Natural killer cell (primary cell): ENCODE data around the gene LY6G6F. TPM values are rescaled to one million over a fixed set of nuclear protein-coding genes. Genes with fewer than 3 reads are reported as not detected.
A peak's percentile ranks its signal among the peaks of the same experiment; 100 is the strongest.

Experiments used
- ATAC-seq, 3 donors: fragments of 150-1000 bp in 2 of 3; fragments of 200-7000 bp in 1 of 3; cut with Tn5 transposase; 1 replicate in 1 of 3; 2 replicates in 2 of 3; pipeline ENCODE4 v1.10.0; 2021; ENCODE audit warnings: mild to moderate bottlenecking in 2 of 3, moderate library complexity in 2 of 3
- DNase-seq, 2 donors: peaks; one replicate each; pipeline versions ENCODE4 v3.0.0 to v3.0.0-alpha.2; 2013 to 2021; ENCODE audit warnings: mixed read lengths in 1 of 2
- H3K27ac ChIP-seq: one replicate; pipeline ENCODE4 v1.5.1; 2013; ENCODE audit warnings: mild to moderate bottlenecking, low read length
- H3K27me3 ChIP-seq: one replicate; pipeline ENCODE4 v1.6.1; 2013; ENCODE audit warnings: low read length; ENCODE audit not compliant: control insufficient read depth, insufficient read depth
- H3K36me3 ChIP-seq: one replicate; pipeline ENCODE4 v1.6.1; 2013; ENCODE audit warnings: low read length; ENCODE audit not compliant: control insufficient read depth, insufficient read depth
- H3K4me1 ChIP-seq: one replicate; pipeline ENCODE4 v1.6.1; 2013; ENCODE audit warnings: low read length; ENCODE audit not compliant: control insufficient read depth, insufficient read depth
- H3K4me3 ChIP-seq: one replicate; pipeline ENCODE4 v1.5.1; 2013; ENCODE audit warnings: low read length
- H3K9me3 ChIP-seq: one replicate; pipeline ENCODE4 v1.6.1; 2013; ENCODE audit warnings: low read length; ENCODE audit not compliant: control insufficient read depth, insufficient read depth
- H3K27ac Mint-ChIP-seq, 2 donors: one replicate each; pipeline ENCODE4 v1.8.0; 2022; ENCODE audit warnings: mild to moderate bottlenecking in 2 of 2, mixed read lengths in 2 of 2, moderate library complexity in 1 of 2
- H3K27me3 Mint-ChIP-seq, 2 donors: one replicate each; pipeline ENCODE4 v1.8.0; 2022; ENCODE audit warnings: low read depth in 2 of 2, mixed read lengths in 2 of 2
- H3K36me3 Mint-ChIP-seq: one replicate; pipeline ENCODE4 v1.8.0; 2022; ENCODE audit warnings: mixed read lengths
- H3K4me1 Mint-ChIP-seq, 2 donors: one replicate each; pipeline ENCODE4 v1.8.0; 2022; ENCODE audit warnings: mixed read lengths in 2 of 2
- H3K4me3 Mint-ChIP-seq: one replicate; pipeline ENCODE4 v1.8.0; 2022; ENCODE audit warnings: mild to moderate bottlenecking, moderate library complexity, mixed read lengths
- H3K9me3 Mint-ChIP-seq, 2 donors: one replicate each; pipeline ENCODE4 v1.8.0; 2022; ENCODE audit warnings: mixed read lengths in 2 of 2
- WGBS: methylation state at CpG from one replicate; pipeline ENCODE4 v1.1.7; 2013; ENCODE audit warnings: missing lambda C conversion rate; ENCODE audit not compliant: insufficient coverage; 5-methylcytosine and 5-hydroxymethylcytosine counted together
- intact Hi-C: fragments of 100-400 bp; cut with micrococcal nuclease; formaldehyde crosslinking; loops from one replicate; pipeline ENCODE4 v1.14.2; 2022
- total RNA-seq, 4 donors: library from RNA; stranded (reverse); fragments of 120-200 nt in 1 of 4; gene quantifications; one replicate each; pipeline versions ENCODE4 v1.2.3 to v1.2.4, GENCODE V29; 2013 to 2022
- TF ChIP-seq, protein P1 (sequence below): fragments of 200-600 bp; IDR thresholded peaks from one replicate; pipeline ENCODE4 v1.8.0; 2022; ENCODE audit warnings: antibody characterized with exemption

The LY6G6F gene
- total RNA-seq, 3 donors from 2014 or later (not counting 1 experiment from before 2014, with no cell fraction given), result 0.97 to 3.2 (median 1.4) TPM

DNA sequence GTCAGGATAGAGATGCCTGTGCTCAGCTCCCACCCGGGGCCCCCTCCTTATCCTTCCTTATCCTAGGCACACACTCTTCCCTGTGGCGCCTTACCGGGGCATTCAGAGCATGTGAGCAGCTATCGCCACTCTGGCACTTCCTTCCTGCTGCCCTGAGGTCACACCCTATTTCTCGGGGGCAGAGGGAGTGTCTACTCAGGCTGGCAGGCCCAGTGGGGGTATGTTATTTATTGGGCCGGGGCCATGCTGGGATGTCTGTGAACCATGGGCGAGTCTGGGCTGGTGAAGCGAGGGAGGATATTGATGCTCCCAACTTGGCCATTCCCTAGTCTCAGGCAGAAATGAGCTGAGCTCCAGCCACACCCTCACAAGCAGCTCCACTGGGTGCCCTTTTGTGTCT, 4.6 kb downstream of the LY6G6F start:
- no peaks in the 10 kb centered on the region for H3K27me3 ChIP-seq
- peak overlapping the region; percentile 4 for H3K4me3 Mint-ChIP-seq
- H3K9me3 Mint-ChIP-seq, result no peaks in the 10 kb centered on the region
- H3K4me1 Mint-ChIP-seq, result peaks cover 16 to 21% of the 10 kb centered on the region in 2 donors
- no peak overlapping the region for H3K27ac ChIP-seq
- no peaks in the 10 kb centered on the region for H3K9me3 ChIP-seq
- peak overlapping the region in 1 of 2 donors; percentile 14 for H3K27ac Mint-ChIP-seq
- H3K4me1 ChIP-seq, result peaks cover 14% of the 10 kb centered on the region
- peak in 2 of 3 donors; percentile 32 to 43 for ATAC-seq
- intact Hi-C loops, result no loop called here
- 28% methylated on average over 8 of the region's 8 CpGs for WGBS
- no peaks in the 10 kb centered on the region for H3K36me3 ChIP-seq
- DNase-seq, result no peak
- TF ChIP-seq, protein P1, sequence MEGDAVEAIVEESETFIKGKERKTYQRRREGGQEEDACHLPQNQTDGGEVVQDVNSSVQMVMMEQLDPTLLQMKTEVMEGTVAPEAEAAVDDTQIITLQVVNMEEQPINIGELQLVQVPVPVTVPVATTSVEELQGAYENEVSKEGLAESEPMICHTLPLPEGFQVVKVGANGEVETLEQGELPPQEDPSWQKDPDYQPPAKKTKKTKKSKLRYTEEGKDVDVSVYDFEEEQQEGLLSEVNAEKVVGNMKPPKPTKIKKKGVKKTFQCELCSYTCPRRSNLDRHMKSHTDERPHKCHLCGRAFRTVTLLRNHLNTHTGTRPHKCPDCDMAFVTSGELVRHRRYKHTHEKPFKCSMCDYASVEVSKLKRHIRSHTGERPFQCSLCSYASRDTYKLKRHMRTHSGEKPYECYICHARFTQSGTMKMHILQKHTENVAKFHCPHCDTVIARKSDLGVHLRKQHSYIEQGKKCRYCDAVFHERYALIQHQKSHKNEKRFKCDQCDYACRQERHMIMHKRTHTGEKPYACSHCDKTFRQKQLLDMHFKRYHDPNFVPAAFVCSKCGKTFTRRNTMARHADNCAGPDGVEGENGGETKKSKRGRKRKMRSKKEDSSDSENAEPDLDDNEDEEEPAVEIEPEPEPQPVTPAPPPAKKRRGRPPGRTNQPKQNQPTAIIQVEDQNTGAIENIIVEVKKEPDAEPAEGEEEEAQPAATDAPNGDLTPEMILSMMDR, result no peak
- no peak overlapping the region for H3K4me3 ChIP-seq
- H3K27me3 Mint-ChIP-seq, result peaks cover 0 to 3% of the 10 kb centered on the region in 2 donors
- H3K36me3 Mint-ChIP-seq, result no peaks in the 10 kb centered on the region

DNA sequence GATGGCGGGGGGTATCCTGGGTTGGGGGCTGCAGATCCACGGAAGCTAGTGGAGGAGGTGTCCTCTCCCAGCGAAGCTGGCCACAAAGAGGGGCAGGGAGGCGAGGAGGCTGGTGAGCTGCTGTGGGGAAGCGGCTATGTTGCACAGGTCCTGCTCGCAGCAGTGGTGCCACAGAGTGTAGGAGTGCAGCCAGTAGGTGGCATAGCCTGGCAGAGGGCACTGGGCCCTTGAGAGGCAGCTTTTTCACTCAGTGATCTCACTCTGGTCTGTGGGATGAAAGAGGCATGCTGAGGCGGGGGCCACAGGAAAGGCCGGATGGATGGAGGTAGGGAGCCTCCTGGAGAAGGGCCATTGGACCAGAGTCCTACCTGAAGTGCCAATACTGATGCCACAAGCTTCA, 5.6 kb downstream of the LY6G6F start:
- Mint-ChIP-seq H3K9me3 (no peaks in the 10 kb centered on the region), H3K36me3 (no peaks in the 10 kb centered on the region), H3K27ac (peak overlapping the region in 1 of 2 donors; percentile 6), H3K27me3 (peaks cover 0 to 3% of the 10 kb centered on the region in 2 donors), H3K4me1 (peaks cover 16 to 21% of the 10 kb centered on the region in 2 donors), H3K4me3 (no peak overlapping the region)
- ATAC-seq (peak in 2 of 3 donors; percentile 31 to 48), DNase-seq (peak in 1 of 2 donors; percentile 47)
- intact Hi-C loops, result no loop called here
- H3K4me1 ChIP-seq, result peaks cover 14% of the 10 kb centered on the region
- no peak overlapping the region for H3K4me3 ChIP-seq
- TF ChIP-seq, protein P1, result no peak
- H3K9me3 ChIP-seq, result no peaks in the 10 kb centered on the region
- H3K27ac ChIP-seq, result no peak overlapping the region
- no peaks in the 10 kb centered on the region for H3K27me3 ChIP-seq
- WGBS, result 72% methylated on average over 8 of the region's 8 CpGs
- no peaks in the 10 kb centered on the region for H3K36me3 ChIP-seq

DNA sequence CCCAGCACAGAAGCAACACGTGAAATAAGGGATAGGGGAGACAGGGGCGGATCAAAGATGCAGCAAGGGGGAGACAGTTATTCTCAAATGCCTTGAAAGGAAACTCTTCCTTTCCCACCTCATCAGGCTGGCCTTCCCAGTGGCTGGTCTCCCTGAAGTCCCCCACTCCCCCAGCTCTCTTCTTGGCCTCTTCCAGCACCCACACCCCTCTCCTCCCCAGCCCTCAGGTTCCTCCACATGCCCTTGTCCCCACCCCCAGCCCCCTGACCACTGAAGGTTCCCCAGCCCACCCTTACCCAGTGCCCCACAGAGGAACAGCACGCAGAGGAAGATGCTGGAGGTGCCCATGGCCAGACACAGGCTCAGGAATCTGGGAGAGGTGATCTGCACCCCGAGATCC, 6.8 kb downstream of the LY6G6F start:
- no peaks in the 10 kb centered on the region for H3K27me3 ChIP-seq
- no peak overlapping the region for H3K27ac ChIP-seq
- intact Hi-C loops, result no loop called here
- no peak for DNase-seq
- no peak overlapping the region for H3K4me3 ChIP-seq
- H3K27me3 Mint-ChIP-seq, result peaks cover 0 to 3% of the 10 kb centered on the region in 2 donors
- peaks cover 14% of the 10 kb centered on the region for H3K4me1 ChIP-seq
- H3K36me3 Mint-ChIP-seq, result no peaks in the 10 kb centered on the region
- H3K9me3 ChIP-seq, result no peaks in the 10 kb centered on the region
- WGBS, result 87% methylated on average over 4 of the region's 4 CpGs
- no peaks in the 10 kb centered on the region for H3K36me3 ChIP-seq
- TF ChIP-seq, protein P1, result no peak
- H3K9me3 Mint-ChIP-seq, result no peaks in the 10 kb centered on the region
- H3K4me3 Mint-ChIP-seq, result no peak overlapping the region
- ATAC-seq, result no peak
- peaks cover 16 to 21% of the 10 kb centered on the region in 2 donors for H3K4me1 Mint-ChIP-seq
- no peak overlapping the region for H3K27ac Mint-ChIP-seq
